ENCODE results near the gene CHCHD1. TPM values are rescaled to one million over a fixed set of nuclear protein-coding genes. Genes with fewer than 3 reads are reported as not detected.

Gene CHCHD1
- total RNA-seq, 1 experiment from 2014 or later, result 44.1 TPM

DNA sequence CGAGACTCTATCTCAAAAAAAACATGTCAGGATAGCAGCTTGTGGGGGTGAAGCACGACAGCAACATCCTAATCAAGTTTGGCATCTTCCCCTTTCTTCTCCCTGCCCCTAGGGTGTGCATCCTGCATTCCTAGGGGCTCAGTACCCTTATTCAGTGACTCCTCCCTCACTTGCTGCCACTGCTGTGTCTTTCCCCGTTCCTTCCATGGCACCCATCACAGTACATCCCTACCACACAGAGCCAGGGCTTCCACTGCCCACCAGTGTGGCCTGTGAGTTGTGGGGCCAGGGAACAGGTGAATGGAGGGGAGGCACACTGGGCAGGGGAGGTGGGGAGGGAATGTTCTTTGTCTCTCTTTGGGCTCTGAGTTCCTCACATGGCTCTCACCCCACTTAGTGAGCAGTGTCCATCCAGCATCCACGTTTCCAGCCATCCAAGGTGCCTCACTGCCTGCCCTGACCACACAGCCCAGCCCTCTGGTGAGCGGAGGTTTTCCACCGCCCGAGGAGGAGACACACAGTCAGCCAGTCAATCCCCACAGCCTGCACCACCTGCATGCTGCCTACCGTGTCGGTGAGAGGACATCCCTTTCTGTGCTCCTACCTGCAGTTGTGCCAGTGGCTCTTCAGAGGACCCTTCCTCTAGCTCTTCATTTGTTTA is 18.2 kb downstream of the CHCHD1 start:
- CTCF ChIA-PET, result no interaction called here
- H3K27ac ChIP-seq, result no peak overlapping the region
- TF ChIP-seq, protein P1, sequence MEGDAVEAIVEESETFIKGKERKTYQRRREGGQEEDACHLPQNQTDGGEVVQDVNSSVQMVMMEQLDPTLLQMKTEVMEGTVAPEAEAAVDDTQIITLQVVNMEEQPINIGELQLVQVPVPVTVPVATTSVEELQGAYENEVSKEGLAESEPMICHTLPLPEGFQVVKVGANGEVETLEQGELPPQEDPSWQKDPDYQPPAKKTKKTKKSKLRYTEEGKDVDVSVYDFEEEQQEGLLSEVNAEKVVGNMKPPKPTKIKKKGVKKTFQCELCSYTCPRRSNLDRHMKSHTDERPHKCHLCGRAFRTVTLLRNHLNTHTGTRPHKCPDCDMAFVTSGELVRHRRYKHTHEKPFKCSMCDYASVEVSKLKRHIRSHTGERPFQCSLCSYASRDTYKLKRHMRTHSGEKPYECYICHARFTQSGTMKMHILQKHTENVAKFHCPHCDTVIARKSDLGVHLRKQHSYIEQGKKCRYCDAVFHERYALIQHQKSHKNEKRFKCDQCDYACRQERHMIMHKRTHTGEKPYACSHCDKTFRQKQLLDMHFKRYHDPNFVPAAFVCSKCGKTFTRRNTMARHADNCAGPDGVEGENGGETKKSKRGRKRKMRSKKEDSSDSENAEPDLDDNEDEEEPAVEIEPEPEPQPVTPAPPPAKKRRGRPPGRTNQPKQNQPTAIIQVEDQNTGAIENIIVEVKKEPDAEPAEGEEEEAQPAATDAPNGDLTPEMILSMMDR (conservative IDR thresholded peaks at IDR 0.05), result no peak
- no peak for TF ChIP-seq EZH2 (IDR thresholded peaks at IDR 0.05; ENCODE audit: low read depth)
- H3K4me1 ChIP-seq (replicated peaks; ENCODE audit: insufficient read depth), result no peaks in the 10 kb centered on the region
- POLR2A ChIA-PET (ENCODE audit: unreplicated experiment), result no interaction called here
- no TSS peak for BruUV-seq (replicated peaks)
- H3K4me2 ChIP-seq, result no peak overlapping the region
- H3K4me3 ChIP-seq, result no peak overlapping the region
- intact Hi-C loops (cut with micrococcal nuclease; ENCODE audit: unreplicated experiment), result no loop called here
- H3F3A ChIP-seq (ENCODE audit: insufficient read depth, low read depth), result peaks cover 12% of the 10 kb centered on the region; the same call in 1 of the 2 replicates
- peaks cover 22% of the 10 kb centered on the region; the same call in 1 of the 2 replicates for H3K36me3 ChIP-seq (ENCODE audit: low read depth)
- no peaks in the 10 kb centered on the region for H3K9me2 ChIP-seq (ENCODE audit: insufficient read depth)
- H4K20me1 ChIP-seq (ENCODE audit: insufficient read depth), result no peaks in the 10 kb centered on the region
- H3K9me3 ChIP-seq (ENCODE audit: insufficient read depth, low read depth), result no peaks in the 10 kb centered on the region
- DNase-seq, result no peak
- no peaks in the 10 kb centered on the region for H3K27me3 ChIP-seq (ENCODE audit: insufficient read depth, low read depth)
- no peaks in the 10 kb centered on the region for H3K79me2 ChIP-seq (ENCODE audit: low read depth)
- no peak overlapping the region for H2AFZ ChIP-seq

- H4K20me1 ChIP-seq (ENCODE audit: insufficient read depth), result no peaks in the 10 kb centered on the region
- no peak for DNase-seq
- intact Hi-C loops (cut with micrococcal nuclease; ENCODE audit: unreplicated experiment), result no loop called here
- no peak overlapping the region for H3K27ac ChIP-seq
- H3K9me2 ChIP-seq (ENCODE audit: insufficient read depth), result no peaks in the 10 kb centered on the region
- H3K27me3 ChIP-seq (ENCODE audit: insufficient read depth, low read depth), result no peaks in the 10 kb centered on the region
- peaks cover 12% of the 10 kb centered on the region; the same call in 1 of the 2 replicates for H3F3A ChIP-seq (ENCODE audit: insufficient read depth, low read depth)
- H3K4me1 ChIP-seq (replicated peaks; ENCODE audit: insufficient read depth), result no peaks in the 10 kb centered on the region
- TF ChIP-seq EZH2 (IDR thresholded peaks at IDR 0.05; ENCODE audit: low read depth), result no peak
- TF ChIP-seq, protein P1 (conservative IDR thresholded peaks at IDR 0.05), result no peak
- H2AFZ ChIP-seq, result no peak overlapping the region
- ChIA-PET CTCF (no interaction called here), POLR2A (ENCODE audit: unreplicated experiment) (no interaction called here)
- H3K79me2 ChIP-seq (ENCODE audit: low read depth), result no peaks in the 10 kb centered on the region
- H3K36me3 ChIP-seq (ENCODE audit: low read depth), result peaks cover 22% of the 10 kb centered on the region; the same call in 1 of the 2 replicates
- no TSS peak for BruUV-seq (replicated peaks)
- H3K9me3 ChIP-seq (ENCODE audit: insufficient read depth, low read depth), result no peaks in the 10 kb centered on the region
- H3K4me3 ChIP-seq, result no peak overlapping the region
- no peak overlapping the region for H3K4me2 ChIP-seq
Observed at GRCh38 chr10:73800560-73801252, 18.9 kb downstream of the CHCHD1 start.

DNA sequence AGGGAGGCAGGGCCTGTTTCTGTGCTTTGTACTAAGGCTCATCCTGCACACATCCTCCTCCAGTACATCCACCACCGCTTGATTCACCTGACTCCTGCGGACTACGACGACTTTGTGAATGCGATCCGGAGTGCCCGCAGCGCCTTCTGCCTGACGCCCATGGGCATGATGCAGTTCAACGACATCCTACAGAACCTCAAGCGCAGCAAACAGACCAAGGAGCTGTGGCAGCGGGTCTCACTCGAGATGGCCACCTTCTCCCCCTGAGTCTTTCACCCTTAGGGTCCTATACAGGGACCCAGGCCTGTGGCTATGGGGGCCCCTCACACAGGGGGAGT is 19.4 kb downstream of the CHCHD1 start:
- Histone ChIP-seq H3F3A (ENCODE audit: insufficient read depth, low read depth) (peaks cover 12% of the 10 kb centered on the region; the same call in 1 of the 2 replicates), H3K4me1 (replicated peaks; ENCODE audit: insufficient read depth) (no peaks in the 10 kb centered on the region), H3K27me3 (ENCODE audit: insufficient read depth, low read depth) (no peaks in the 10 kb centered on the region), H3K36me3 (ENCODE audit: low read depth) (peaks cover 27% of the 10 kb centered on the region; the same call in 1 of the 2 replicates), H3K27ac (no peak overlapping the region), H3K4me3 (no peak overlapping the region), H3K9me3 (ENCODE audit: insufficient read depth, low read depth) (no peaks in the 10 kb centered on the region), H3K9me2 (ENCODE audit: insufficient read depth) (no peaks in the 10 kb centered on the region), H4K20me1 (ENCODE audit: insufficient read depth) (no peaks in the 10 kb centered on the region), H3K79me2 (ENCODE audit: low read depth) (no peaks in the 10 kb centered on the region), H2AFZ (no peak overlapping the region), H3K4me2 (no peak overlapping the region)
- TF ChIP-seq EZH2 (IDR thresholded peaks at IDR 0.05; ENCODE audit: low read depth), result no peak
- TF ChIP-seq, protein P1 (conservative IDR thresholded peaks at IDR 0.05), result no peak
- CTCF ChIA-PET, result no interaction called here
- no peak for DNase-seq
- intact Hi-C loops (cut with micrococcal nuclease; ENCODE audit: unreplicated experiment), result no loop called here
- no TSS peak for BruUV-seq (replicated peaks)
- POLR2A ChIA-PET (ENCODE audit: unreplicated experiment), result no interaction called here
